Pericardium fibroblast (primary cell): ENCODE measurements around the gene EEF1A1. TPM values are rescaled to one million over a fixed set of nuclear protein-coding genes. Genes with fewer than 3 reads are reported as not detected.

Experiments used
- total RNA-seq: library from RNA; depleted of rRNA; stranded (reverse); fragments of >200 nt; gene quantifications from 2 replicates; pipeline ENCODE4 v1.2.3, GENCODE V29; 2015

EEF1A1 gene
- 14,994 and 19,753 TPM in 2 replicates for total RNA-seq

DNA sequence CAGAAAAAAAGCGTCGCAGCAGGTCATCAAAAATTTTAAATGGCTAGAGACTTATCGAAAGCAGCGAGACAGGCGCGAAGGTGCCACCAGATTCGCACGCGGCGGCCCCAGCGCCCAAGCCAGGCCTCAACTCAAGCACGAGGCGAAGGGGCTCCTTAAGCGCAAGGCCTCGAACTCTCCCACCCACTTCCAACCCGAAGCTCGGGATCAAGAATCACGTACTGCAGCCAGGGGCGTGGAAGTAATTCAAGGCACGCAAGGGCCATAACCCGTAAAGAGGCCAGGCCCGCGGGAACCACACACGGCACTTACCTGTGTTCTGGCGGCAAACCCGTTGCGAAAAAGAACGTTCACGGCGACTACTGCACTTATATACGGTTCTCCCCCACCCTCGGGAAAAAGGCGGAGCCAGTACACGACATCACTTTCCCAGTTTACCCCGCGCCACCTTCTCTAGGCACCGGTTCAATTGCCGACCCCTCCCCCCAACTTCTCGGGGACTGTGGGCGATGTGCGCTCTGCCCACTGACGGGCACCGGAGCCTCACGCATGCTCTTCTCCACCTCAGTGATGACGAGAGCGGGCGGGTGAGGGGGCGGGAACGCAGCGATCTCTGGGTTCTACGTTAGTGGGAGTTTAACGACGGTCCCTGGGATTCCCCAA, at the start of gene EEF1A1:
EEF1A1 (minus strand) TSS at position 345 of the 663 bp plus-strand sequence. CDS start 1,006 bp downstream, outside the sequence.

Other genes with a start within 250 kb of the EEF1A1 start
- gene DPPA5, start 166.8 kb downstream of the EEF1A1 start, total RNA-seq: not detected in 2 replicates
- gene KHDC3L, start 158.4 kb downstream of the EEF1A1 start, total RNA-seq: not detected in 2 replicates
- 0.23 TPM in 1 of 2 replicates, not detected in the other for gene OOEP, start 151.1 kb downstream of the EEF1A1 start, total RNA-seq
- gene DDX43, start 126.2 kb downstream of the EEF1A1 start, total RNA-seq: 0.09 and 0.70 TPM in 2 replicates
- 2.7 and 2.8 TPM in 2 replicates for gene CGAS, start 68.7 kb downstream of the EEF1A1 start, total RNA-seq
- 18.3 and 23.7 TPM in 2 replicates for gene MTO1, start 59.3 kb downstream of the EEF1A1 start, total RNA-seq
- 12.2 and 22.3 TPM in 2 replicates for gene SLC17A5, start 133.0 kb upstream of the EEF1A1 start, total RNA-seq
- gene CD109, start 175.2 kb upstream of the EEF1A1 start, total RNA-seq: 16.6 and 35.7 TPM in 2 replicates